HG03175 (cell line): Measurements from ENCODE around the gene TRIM28.
A peak's percentile ranks its signal among the peaks of the same experiment; 100 is the strongest.
"Not testable (repeated sequence)": the region's sequence is repeated elsewhere in the genome, so short reads cannot be mapped to it uniquely, and the experiment has no call there.

ENCODE experiments used
- ATAC-seq: cut with Tn5 transposase; IDR thresholded peaks from one replicate; pipeline ENCODE4 v1.9.1; 2021; ENCODE audit warnings: mild to moderate bottlenecking, moderate library complexity; ENCODE audit not compliant: unreplicated experiment

Gene TRIM28

DNA sequence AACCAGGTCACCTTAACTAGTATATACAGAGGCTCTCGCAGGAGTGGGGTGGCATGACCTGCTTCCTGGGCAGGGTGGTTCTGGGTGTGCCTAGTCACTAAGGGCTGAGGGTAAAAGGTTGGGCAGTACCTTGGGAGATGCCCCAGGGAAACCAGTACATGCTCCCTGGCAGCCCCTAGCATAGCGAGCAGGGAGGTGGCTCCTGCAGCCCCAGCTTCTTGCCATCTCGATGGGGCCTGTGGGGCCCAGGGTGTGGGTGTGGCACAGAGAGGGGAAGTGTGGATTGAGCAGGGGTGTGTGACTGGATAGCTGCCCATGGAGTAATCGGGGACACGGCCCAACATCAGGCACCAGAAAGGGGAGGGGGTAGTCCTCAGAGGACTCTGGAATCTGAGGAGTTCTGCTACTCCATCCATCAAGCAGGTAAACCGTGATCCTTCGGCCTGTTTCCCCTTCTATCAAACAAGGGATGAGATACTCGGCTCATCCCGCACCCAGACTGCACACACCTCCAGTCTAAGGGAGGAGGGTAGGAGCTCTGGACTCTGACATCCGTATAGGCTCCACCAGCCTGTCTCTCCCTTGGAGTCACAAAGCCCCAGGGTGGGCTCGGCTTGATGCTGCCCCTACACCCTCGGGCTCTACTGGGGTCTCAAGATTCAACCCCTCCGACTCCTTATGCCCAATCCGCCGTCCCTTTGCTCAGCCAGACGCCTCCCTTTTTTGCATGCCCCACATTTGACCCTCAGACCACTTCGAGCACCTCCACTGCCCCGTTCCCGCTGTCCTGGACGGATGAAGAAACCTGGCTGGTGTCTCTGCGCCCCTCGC, 25.4 kb upstream of the TRIM28 start:
- ATAC-seq, result no peak

DNA sequence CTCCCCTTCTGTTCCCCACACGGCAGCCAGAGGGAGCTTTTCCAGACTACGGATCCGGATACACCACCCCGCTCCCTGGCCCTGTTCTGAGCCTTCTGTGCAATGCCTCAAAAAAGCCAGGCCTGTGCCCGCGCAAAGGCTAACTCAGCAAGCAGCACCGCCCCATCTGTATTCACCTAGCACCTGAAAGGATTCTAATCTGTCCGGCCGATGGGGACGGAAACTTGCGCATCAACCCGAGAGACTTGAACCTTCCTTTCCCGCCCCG, 24.8 kb upstream of the TRIM28 start:
- ATAC-seq, result no peak

DNA sequence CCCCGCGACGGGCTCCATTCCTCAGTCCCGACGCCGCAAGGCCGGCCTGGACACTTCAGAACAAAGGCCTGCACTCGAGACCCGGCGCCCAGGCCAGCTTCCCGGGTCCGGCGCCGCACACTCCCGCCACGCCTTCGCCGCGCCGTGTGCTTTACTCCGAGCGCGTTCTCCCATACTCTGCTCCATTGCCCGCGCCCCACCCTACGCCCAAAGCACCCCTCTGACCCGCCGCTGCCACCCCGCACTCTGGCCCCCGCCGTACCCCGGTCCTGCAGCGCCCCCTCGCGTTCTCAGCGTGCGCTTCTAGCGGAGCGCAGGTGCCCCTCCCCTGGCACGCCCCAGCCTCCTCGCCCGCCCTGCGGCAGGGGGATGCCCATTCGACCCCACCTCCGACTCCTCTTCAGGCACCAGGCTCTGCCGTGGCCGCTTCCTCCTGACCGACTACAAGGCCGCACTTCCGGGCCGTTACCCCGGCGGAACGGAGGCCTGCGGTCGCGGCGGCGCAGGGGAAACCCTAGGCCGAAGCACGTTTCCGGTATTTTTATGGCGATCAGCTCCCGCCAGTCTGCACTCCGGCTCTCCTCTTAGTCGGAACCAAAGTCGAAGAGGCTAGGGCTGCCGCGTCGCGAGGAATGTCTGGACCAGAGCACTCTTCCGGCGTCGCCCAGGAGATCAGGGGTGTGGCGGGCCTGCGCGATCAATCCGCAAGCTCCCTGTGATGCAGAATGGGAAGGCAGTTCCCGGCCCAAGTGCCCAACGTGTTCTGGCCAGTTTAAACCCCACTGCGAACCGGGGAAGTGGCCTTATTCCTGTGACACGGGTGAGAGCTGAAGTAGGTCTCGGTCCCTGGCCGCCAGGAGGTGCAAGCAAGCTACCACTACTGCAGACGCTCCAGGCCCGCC, 24.3 kb upstream of the TRIM28 start, which contains the start of gene ZBTB45:
Gene ZBTB45, minus strand, starts transcription at position 456 of the 902 bp plus-strand sequence. CDS start 2,137 bp downstream, outside the sequence.
- peak; percentile 88 for ATAC-seq

DNA sequence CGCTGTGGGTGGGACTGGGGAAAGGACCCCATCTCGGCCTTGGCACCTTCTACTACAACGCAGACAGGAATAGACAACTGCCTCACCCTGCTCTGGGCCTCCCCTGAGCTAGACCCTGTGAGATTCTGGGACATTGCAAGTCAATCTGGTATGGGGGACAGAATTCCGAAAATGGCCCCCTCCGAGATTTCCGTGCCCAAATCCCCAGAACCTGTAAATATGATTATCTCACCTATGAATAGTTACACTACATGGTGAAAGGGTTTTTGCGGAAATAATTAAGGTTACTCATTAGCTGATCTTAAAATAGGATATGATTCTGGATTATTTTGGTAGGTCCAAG, 23.6 kb upstream of the TRIM28 start:
- ATAC-seq, result no peak

DNA sequence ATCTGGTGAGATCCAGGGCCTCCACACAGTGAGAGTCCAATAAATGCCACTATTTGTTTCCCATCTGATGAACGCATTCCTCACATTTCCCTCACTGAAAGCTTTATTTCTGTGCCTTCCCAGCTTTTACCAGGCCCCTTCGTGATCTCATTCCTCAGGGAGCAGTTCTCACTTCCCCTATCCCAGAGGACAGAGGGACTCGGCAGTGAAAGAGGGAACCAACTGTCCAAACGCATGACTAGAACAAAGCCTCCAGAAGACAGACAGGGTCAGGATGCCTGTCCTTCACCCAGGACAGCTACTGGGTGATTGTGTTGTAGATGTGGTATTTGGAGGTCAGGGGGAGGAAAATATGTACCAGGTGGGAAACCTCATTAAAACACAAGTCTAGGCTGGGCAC, 22.2 kb upstream of the TRIM28 start:
- ATAC-seq, result no peak

GRCh38 chr19:58522709-58523108, 21.2 kb upstream of the TRIM28 start:
- no peak for ATAC-seq

DNA sequence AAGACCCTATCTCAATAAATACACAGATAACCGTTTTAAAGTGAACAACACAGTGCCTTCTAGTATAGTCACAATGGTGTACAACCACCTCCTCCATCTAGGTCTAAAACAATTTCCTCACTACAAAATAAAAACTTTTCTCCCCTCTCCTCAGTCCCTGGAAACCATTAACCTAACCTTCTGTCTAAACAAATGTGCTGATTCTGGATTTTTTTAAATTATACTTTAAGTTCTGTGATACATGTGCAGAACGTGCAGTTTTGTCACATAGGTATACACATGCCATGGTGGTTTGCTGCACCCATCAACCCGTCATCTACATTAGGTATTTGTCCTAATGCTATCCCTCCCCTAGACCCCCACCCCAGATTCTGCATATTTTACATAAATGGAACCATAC, 14.5 kb upstream of the TRIM28 start:
- ATAC-seq, result no peak

GRCh38 chr19:58531034-58531840, 12.6 kb upstream of the TRIM28 start:
- ATAC-seq, result no peak

DNA sequence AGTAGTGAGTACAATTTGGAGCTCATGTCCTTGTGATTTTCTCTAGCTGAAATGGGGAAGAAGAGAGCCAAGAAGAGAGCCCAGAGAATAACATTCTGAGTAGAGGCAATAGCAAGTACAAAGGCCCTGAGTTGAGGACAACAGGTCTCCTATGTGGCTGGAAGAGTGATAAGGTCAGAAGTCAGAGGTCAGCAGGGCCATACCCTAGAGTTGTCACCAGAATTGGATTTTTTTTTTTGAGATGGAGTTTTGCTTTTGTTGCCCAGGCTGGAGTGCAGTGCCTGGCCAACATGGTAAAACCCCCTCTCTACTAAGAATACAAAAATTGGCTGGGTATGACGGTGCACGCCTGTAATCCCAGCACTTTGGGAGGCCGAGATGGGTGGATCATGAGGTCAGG, 8.0 kb upstream of the TRIM28 start:
- no peak for ATAC-seq

DNA sequence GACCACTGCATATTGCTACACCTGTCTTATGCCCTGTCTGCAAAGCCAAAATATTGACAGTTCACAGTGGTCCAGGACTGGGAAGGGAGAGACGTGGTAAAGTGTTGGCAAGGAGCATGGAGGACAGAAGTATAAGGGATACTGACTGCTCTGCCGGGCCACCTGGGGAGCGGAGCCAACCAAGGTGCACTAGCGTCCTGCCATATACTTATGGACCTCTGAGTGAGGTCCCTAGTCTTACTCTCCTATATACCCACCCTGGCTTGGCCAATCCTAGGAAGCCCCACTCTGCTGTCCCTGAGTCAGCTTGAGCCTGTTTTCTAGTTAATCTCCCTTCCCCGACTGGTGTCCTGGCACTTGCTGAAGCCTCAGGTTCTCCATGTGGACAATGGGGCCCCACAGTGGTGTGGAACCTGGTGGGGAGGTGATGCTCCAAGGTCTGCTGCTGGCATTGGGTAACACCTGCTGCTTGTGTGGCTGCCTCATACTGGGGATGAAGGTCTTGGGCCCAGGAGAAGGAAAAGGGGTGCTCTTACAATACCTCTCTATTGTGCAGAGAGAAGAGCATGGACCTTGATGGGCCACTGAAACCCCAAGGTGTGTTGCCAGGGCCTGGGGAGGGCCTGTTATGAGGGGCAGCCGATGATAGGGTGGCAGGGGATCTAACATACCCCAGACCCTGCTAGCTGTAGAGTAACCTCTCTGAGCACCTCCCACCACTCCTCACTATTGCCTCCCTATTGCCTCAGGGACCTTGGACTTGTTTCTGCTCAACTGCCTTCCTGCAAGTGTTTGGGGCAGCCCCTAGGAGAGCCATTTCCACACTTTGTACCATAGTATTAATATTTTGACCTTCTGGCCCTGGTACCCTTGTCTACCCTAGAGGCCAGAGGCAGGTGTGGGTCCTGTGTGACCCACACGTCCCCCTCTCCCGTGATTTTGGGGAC, 6.7 kb upstream of the TRIM28 start:
- ATAC-seq, result no peak

DNA sequence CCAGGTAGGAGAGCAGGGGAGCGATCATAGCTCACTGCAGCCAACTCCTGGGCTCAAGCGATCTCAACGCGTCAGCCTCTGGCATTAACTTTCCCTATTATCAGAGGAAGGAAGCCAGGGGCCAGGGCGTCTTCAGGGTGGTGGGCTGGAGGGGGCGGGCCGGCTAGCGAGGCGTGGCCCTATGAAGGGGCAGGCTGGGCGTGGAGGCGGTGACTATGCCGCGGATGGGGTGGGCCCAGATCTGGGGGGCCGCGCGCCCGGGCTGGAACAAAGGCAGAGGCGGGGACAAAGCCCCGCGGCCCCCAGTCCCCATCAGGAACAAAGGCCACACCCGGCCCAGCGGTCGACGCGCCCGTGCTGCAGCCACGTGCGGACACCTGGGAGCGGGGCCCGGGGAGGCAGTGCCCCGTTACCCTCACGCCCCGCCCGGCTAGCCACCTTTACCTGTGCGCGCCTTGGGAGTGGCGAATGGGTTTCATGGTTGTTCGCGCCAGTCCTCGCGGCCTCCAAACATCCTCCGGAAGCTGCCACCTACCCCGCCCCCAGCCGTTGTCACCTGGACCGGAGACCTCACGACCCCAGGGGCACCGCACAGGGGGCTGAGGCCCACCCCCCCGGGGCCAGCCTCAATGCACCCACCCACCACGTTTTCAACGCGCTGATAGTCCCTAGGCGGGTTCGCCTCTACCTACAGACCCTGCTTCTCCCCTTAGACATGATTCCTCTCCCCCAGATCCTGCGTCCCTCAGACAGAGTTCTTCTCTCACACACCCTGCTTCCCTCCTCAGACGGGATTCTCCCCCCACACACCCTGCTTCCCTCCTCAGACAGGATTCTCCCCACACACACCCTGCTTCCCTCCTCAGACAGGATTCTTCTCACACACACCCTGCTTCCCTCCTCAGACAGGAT, 5.4 kb upstream of the TRIM28 start:
- ATAC-seq, result no peak

- not testable (repeated sequence) for ATAC-seq
Measured at GRCh38 chr19:58539169-58539559, 4.7 kb upstream of the TRIM28 start.

- not testable (repeated sequence) for ATAC-seq
Measured at GRCh38 chr19:58542641-58543372, 1.1 kb upstream of the TRIM28 start.

- peak; percentile 48 for ATAC-seq
Measured at GRCh38 chr19:58544591-58545285, 874 bp downstream of the TRIM28 start.

- ATAC-seq, result no peak
Measured at GRCh38 chr19:58545286-58546018, 1.6 kb downstream of the TRIM28 start.

DNA sequence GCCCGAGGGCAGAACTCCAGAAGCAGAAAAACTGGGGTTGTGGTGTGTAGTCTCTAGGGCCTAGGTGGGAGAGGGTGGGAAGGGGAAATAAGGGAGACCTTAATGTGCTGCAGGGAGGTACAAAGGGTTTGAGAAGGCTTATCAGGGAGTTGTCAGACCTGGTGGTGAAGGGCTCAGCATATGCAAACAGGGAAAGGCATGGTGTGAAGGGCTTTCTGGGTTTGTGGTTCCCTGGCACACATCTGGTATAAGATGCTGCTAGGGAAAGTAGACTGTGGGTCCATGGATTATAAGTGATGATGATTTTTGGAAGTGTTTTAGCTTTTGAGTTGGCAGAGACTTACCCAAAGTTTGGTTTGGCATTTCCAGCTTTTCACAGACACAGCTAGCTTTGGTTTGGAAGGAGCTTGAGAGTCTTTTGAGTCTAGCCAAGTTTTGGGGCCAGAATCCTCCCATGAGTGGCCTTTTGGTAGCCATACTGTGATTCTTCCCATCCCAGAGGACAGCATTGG, 2.2 kb downstream of the TRIM28 start:
- no peak for ATAC-seq
